ENCODE results near the gene MMP24. TPM values are rescaled to one million over a fixed set of nuclear protein-coding genes. Genes with fewer than 3 reads are reported as not detected.
"Not testable (repeated sequence)": the region's sequence is repeated elsewhere in the genome, so short reads cannot be mapped to it uniquely, and the experiment has no call there.

The MMP24 gene
- total RNA-seq, 1 experiment from 2014 or later = 0.24 TPM

- in situ Hi-C loops (cut with HindIII; ENCODE audit: low pct_unique_long_range_greater_than_20kb, low sequenced_read_pairs) = no loop called here
These were observed 22.4 kb downstream of the MMP24 start for GRCh38 chr20:35248641-35249475.

GRCh38 chr20:35251613-35251940 lies 25.1 kb downstream of the MMP24 start:
- no peak for DNase-seq (ENCODE audit: low read depth, low spot score)
- in situ Hi-C loops (cut with HindIII; ENCODE audit: low pct_unique_long_range_greater_than_20kb, low sequenced_read_pairs) = no loop called here

More at GRCh38 chr20:35248641-35249475, 22.4 kb downstream of the MMP24 start:
- no peak for DNase-seq (ENCODE audit: low read depth, low spot score)

DNA sequence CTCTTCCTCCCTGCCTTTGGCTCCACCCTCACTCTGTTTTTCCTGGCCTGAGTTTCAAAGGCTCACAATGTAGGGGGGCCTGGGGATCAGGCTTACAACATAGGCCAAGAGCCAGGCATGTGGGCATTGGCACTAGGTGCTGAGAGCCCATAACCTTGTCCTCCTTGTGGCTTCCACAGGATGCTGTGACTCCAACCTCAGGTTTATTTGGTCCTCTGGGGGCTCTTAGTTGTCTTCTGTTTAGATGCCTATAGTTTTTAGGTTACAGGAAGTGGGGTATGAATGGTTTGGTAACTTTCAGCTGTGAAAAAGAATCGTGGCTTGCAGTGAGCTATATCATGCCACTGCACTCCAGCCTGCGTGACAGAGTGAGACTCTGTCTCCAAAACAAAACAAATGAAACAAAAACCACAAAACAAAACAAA lies 25.6 kb downstream of the MMP24 start:
- in situ Hi-C loops (cut with HindIII; ENCODE audit: low pct_unique_long_range_greater_than_20kb, low sequenced_read_pairs) = no loop called here

GRCh38 chr20:35252598-35252997 lies 26.1 kb downstream of the MMP24 start:
- in situ Hi-C loops (cut with HindIII; ENCODE audit: low pct_unique_long_range_greater_than_20kb, low sequenced_read_pairs); DNase-seq (ENCODE audit: low read depth, low spot score): not testable (repeated sequence)

More for the DNA sequence above, 25.6 kb downstream of the MMP24 start:
- DNase-seq (ENCODE audit: low read depth, low spot score) = no peak

DNA sequence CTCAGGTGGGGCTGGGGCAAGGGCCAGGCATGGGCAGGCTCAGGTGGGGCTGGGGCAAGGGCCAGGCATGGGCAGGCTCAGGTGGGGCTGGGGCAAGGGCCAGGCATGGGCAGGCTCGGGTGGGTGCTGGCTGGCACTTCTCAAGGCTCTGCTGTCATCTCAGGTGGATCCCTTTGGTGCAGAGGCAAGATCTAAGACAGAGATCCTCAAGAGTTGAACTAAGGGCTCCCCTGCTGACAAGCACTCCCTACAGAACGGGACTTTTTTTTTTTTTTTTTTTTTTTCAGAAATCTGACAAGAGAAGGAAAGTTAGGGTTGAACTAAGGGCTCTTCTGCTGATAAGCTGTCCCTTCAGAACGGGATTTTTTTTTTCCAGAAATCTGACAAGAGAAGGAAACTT lies 26.5 kb downstream of the MMP24 start:
- in situ Hi-C loops (cut with HindIII; ENCODE audit: low pct_unique_long_range_greater_than_20kb, low sequenced_read_pairs) = no loop called here
- DNase-seq (ENCODE audit: low read depth, low spot score) = no peak

GRCh38 chr20:35254448-35254999 lies 28.0 kb downstream of the MMP24 start:
- in situ Hi-C loops (cut with HindIII; ENCODE audit: low pct_unique_long_range_greater_than_20kb, low sequenced_read_pairs) = no loop called here
- no peak for DNase-seq (ENCODE audit: low read depth, low spot score)

GRCh38 chr20:35257175-35257909 lies 30.9 kb downstream of the MMP24 start:
- in situ Hi-C loops (cut with HindIII; ENCODE audit: low pct_unique_long_range_greater_than_20kb, low sequenced_read_pairs) = no loop called here

GRCh38 chr20:35260426-35260825 lies 33.9 kb downstream of the MMP24 start:
- no peak for DNase-seq (ENCODE audit: low read depth, low spot score)

More at GRCh38 chr20:35257175-35257909, 30.9 kb downstream of the MMP24 start:
- no peak for DNase-seq (ENCODE audit: low read depth, low spot score)

DNA sequence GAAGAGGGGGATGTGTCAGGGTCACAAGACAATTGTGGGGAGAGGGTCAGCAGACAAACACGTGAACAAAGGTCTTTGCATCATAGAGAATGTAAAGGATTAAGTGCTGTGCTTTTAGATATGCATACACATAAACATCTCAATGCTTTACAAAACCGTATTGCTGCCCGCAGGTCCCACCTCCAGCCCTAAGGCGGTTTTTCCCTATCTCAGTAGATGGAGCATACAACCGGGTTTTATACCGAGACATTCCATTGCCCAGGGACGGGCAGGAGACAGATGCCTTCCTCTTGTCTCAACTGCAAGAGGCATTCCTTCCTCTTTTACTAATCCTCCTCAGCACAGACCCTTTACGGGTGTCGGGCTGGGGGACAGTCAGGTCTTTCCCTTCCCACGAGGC lies 35.8 kb downstream of the MMP24 start:
- DNase-seq (ENCODE audit: low read depth, low spot score); in situ Hi-C loops (cut with HindIII; ENCODE audit: low pct_unique_long_range_greater_than_20kb, low sequenced_read_pairs): not testable (repeated sequence)

More at GRCh38 chr20:35260426-35260825, 33.9 kb downstream of the MMP24 start:
- in situ Hi-C loops (cut with HindIII; ENCODE audit: low pct_unique_long_range_greater_than_20kb, low sequenced_read_pairs) = no loop called here

DNA sequence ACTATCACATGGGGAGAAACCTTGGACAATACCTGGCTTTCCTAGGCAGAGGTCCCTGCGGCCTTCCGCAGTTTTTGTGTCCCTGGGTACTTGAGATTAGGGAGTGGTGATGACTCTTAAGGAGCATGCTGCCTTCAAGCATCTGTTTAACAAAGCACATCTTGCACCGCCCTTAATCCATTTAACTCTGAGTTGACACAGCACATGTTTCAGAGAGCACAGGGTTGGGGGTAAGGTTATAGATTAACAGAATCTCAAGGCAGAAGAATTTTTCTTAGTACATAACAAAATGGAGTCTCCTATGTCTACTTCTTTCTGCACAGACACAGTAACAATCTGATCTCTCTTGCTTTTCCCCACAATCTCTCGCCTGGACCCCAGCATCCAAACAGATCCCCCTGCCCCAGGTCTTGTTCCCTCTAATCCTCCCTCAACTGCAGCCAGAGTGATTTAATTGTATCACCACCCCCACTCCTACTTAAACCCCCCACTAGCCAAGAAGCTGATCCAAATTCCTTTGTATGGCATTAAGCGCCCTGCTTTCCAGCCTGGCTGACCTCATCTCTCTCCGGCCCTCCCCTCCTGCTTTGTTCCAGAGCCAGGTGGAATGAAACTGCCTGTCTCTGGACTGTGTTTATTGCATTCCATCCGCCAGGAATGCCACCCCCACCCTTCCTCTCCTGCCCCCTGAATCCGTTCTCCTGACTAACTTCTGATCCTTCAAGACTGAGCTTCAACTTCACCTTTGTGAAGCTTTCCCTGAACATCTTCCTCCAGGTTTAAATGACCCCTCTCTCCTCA lies 36.4 kb downstream of the MMP24 start:
- DNase-seq (ENCODE audit: low read depth, low spot score); in situ Hi-C loops (cut with HindIII; ENCODE audit: low pct_unique_long_range_greater_than_20kb, low sequenced_read_pairs): not testable (repeated sequence)

DNA sequence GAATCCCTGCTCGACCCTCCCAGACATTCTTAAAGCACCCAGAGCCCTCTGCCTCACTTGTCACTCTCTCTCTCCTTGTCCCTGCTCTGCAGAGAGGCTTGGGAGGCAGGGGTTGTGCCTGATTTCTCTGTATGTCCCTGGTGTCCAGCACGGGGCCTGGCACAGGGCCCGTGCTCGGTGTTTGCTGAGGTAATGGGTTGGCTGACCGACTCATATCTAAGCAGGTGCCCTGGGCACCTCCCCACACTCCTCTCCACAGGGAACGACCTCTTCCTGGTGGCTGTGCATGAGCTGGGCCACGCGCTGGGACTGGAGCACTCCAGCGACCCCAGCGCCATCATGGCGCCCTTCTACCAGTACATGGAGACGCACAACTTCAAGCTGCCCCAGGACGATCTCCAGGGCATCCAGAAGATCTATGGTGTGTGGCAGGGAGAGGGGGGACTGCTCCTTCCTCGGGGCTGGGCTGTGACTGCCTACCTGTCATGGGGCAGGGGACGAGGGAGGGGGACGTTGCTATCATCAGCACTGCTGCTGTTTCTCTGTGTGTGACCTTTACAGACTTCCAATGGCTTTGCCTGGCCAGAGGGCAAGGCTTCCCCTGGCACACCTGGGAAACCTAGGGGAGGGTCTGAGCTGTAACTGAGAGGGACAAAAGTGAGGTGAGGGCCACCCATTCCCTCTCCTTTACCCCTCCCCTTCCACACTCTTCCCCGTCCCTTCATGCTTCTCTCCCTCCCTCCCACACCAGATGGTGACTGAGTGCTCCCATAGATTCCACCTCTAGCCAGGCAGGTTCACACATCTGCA lies 37.2 kb downstream of the MMP24 start:
- in situ Hi-C loops (cut with HindIII; ENCODE audit: low pct_unique_long_range_greater_than_20kb, low sequenced_read_pairs) = no loop called here
- no peak for DNase-seq (ENCODE audit: low read depth, low spot score)

GRCh38 chr20:35264755-35265154 lies 38.3 kb downstream of the MMP24 start:
- DNase-seq (ENCODE audit: low read depth, low spot score) = peak; percentile 50
- in situ Hi-C loops (cut with HindIII; ENCODE audit: low pct_unique_long_range_greater_than_20kb, low sequenced_read_pairs) = no loop called here

GRCh38 chr20:35267092-35267491 lies 40.6 kb downstream of the MMP24 start:
- in situ Hi-C loops (cut with HindIII; ENCODE audit: low pct_unique_long_range_greater_than_20kb, low sequenced_read_pairs) = no loop called here
- DNase-seq (ENCODE audit: low read depth, low spot score) = no peak

GRCh38 chr20:35269055-35269781 lies 42.7 kb downstream of the MMP24 start:
- in situ Hi-C loops (cut with HindIII; ENCODE audit: low pct_unique_long_range_greater_than_20kb, low sequenced_read_pairs) = no loop called here
- DNase-seq (ENCODE audit: low read depth, low spot score) = peak; percentile 84

- in situ Hi-C loops (cut with HindIII; ENCODE audit: low pct_unique_long_range_greater_than_20kb, low sequenced_read_pairs) = no loop called here
- DNase-seq (ENCODE audit: low read depth, low spot score) = no peak
These were observed 43.8 kb downstream of the MMP24 start for GRCh38 chr20:35270021-35270902.
